Loucy (cell line): ENCODE data around the gene DNAH7.

Experiments used
- H2AFZ ChIP-seq: fragments of 200-600 bp; sonication (generic); 2 replicates; pipeline ENCODE4 v1.6.0; 2016; ENCODE audit warnings: antibody characterized with exemption, mild to moderate bottlenecking, low read length, moderate library complexity
- H3F3A ChIP-seq: fragments of 200-600 bp; 2 replicates; pipeline ENCODE4 v1.6.0; 2016; ENCODE audit warnings: antibody characterized with exemption, low read depth, mild to moderate bottlenecking
- H3K27me3 ChIP-seq: fragments of 200-600 bp; sonication (generic); 2 replicates; pipeline ENCODE4 v1.6.1; 2014; ENCODE audit warnings: low read length, mild to moderate bottlenecking; ENCODE audit not compliant: insufficient read depth, poor library complexity, severe bottlenecking
- H3K36me3 ChIP-seq: fragments of 200-600 bp; sonication (generic); 2 replicates; pipeline ENCODE4 v1.6.1; 2016; ENCODE audit warnings: low read length; ENCODE audit not compliant: insufficient read depth
- H3K4me1 ChIP-seq: fragments of 200-600 bp; sonication (generic); 2 replicates; pipeline ENCODE4 v1.5.1; 2014; ENCODE audit warnings: low read length, mild to moderate bottlenecking; ENCODE audit not compliant: insufficient read depth, poor library complexity, severe bottlenecking
- H3K4me2 ChIP-seq: fragments of 200-600 bp; sonication (generic); 2 replicates; pipeline ENCODE4 v1.6.0; 2014; ENCODE audit warnings: antibody characterized with exemption, low read length, low read depth, mild to moderate bottlenecking; ENCODE audit not compliant: poor library complexity, severe bottlenecking
- H3K4me3 ChIP-seq: fragments of 200-600 bp; sonication (generic); 2 replicates; pipeline ENCODE4 v1.5.1; 2014; ENCODE audit warnings: low read length, mild to moderate bottlenecking, mixed read lengths; ENCODE audit not compliant: poor library complexity, severe bottlenecking
- H3K79me2 ChIP-seq: fragments of 200-600 bp; sonication (generic); 2 replicates; pipeline ENCODE4 v1.6.1; 2014; ENCODE audit warnings: low read length; ENCODE audit not compliant: insufficient read depth
- H3K9ac ChIP-seq: fragments of 200-600 bp; sonication (generic); 2 replicates; pipeline ENCODE4 v1.6.0; 2014; ENCODE audit warnings: mild to moderate bottlenecking, low read depth, low read length, moderate library complexity; ENCODE audit not compliant: poor library complexity, severe bottlenecking
- H3K9me2 ChIP-seq: fragments of 200-600 bp; sonication (generic); replicated peaks from 2 replicates; pipeline ENCODE4 v1.6.1; 2016; ENCODE audit warnings: low read depth, low read length, mixed read lengths
- H3K9me3 ChIP-seq: fragments of 200-600 bp; sonication (generic); 2 replicates; pipeline ENCODE4 v1.6.1; 2014; ENCODE audit warnings: mild to moderate bottlenecking, antibody characterized with exemption, low read length, low read depth; ENCODE audit not compliant: insufficient read depth
- H4K20me1 ChIP-seq: fragments of 200-600 bp; sonication (generic); 2 replicates; pipeline ENCODE4 v1.6.0; 2014; ENCODE audit warnings: antibody characterized with exemption, low read length, mild to moderate bottlenecking; ENCODE audit not compliant: insufficient read depth, poor library complexity, severe bottlenecking
- CTCF ChIP-seq: fragments of 200-600 bp; sonication (generic); conservative IDR thresholded peaks from 2 replicates; pipeline ENCODE4 v1.5.1; 2014; ENCODE audit warnings: mild to moderate bottlenecking, antibody characterized with exemption, low read length
- EZH2phosphoT487 ChIP-seq: fragments of 200-600 bp; IDR thresholded peaks from 2 replicates; pipeline ENCODE4 v1.6.1; 2018; ENCODE audit warnings: antibody characterized with exemption, mild to moderate bottlenecking, moderate library complexity, borderline replicate concordance

The DNAH7 gene

GRCh38 chr2:195902857-195903256 lies 165.8 kb downstream of the DNAH7 start:
- H3K4me2 ChIP-seq, result no peak overlapping the region
- no peaks in the 10 kb centered on the region for H3K79me2 ChIP-seq
- H3K4me1 ChIP-seq, result no peaks in the 10 kb centered on the region
- TF ChIP-seq EZH2phosphoT487, result no peak
- no peaks in the 10 kb centered on the region for H3K9me2 ChIP-seq
- H3K9ac ChIP-seq, result no peak overlapping the region
- no peak overlapping the region for H2AFZ ChIP-seq
- H3K36me3 ChIP-seq, result no peaks in the 10 kb centered on the region
- H3K9me3 ChIP-seq, result no peaks in the 10 kb centered on the region
- no peak overlapping the region for H3K4me3 ChIP-seq
- no peaks in the 10 kb centered on the region for H3F3A ChIP-seq
- H3K27me3 ChIP-seq, result no peaks in the 10 kb centered on the region
- no peaks in the 10 kb centered on the region for H4K20me1 ChIP-seq

GRCh38 chr2:195899226-195899625 lies 169.4 kb downstream of the DNAH7 start:
- Histone ChIP-seq H3K9me2 (no peaks in the 10 kb centered on the region), H3K27me3 (no peaks in the 10 kb centered on the region), H4K20me1 (no peaks in the 10 kb centered on the region), H2AFZ (no peak overlapping the region), H3F3A (no peaks in the 10 kb centered on the region), H3K4me3 (no peak overlapping the region), H3K4me1 (no peaks in the 10 kb centered on the region), H3K36me3 (no peaks in the 10 kb centered on the region), H3K79me2 (no peaks in the 10 kb centered on the region), H3K4me2 (no peak overlapping the region), H3K9ac (no peak overlapping the region), H3K9me3 (no peaks in the 10 kb centered on the region)
- no peak for TF ChIP-seq EZH2phosphoT487
- TF ChIP-seq CTCF, result no peak

- Histone ChIP-seq H3K9me3 (no peaks in the 10 kb centered on the region), H3K27me3 (no peaks in the 10 kb centered on the region), H3K4me1 (no peaks in the 10 kb centered on the region), H4K20me1 (no peaks in the 10 kb centered on the region), H2AFZ (no peak overlapping the region), H3K79me2 (no peaks in the 10 kb centered on the region), H3K4me2 (no peak overlapping the region), H3K36me3 (no peaks in the 10 kb centered on the region), H3K9me2 (no peaks in the 10 kb centered on the region), H3K9ac (no peak overlapping the region), H3F3A (no peaks in the 10 kb centered on the region), H3K4me3 (no peak overlapping the region)
- TF ChIP-seq EZH2phosphoT487 (no peak), CTCF (no peak)
Measured at GRCh38 chr2:195898505-195899191, 170.0 kb downstream of the DNAH7 start.

- Histone ChIP-seq H3K4me2 (no peak overlapping the region), H3K27me3 (no peaks in the 10 kb centered on the region), H3K9me2 (no peaks in the 10 kb centered on the region), H3K36me3 (no peaks in the 10 kb centered on the region), H3K4me3 (no peak overlapping the region), H3K4me1 (peaks cover 7% of the 10 kb centered on the region), H3K9ac (no peak overlapping the region), H2AFZ (no peak overlapping the region), H3F3A (no peaks in the 10 kb centered on the region), H4K20me1 (no peaks in the 10 kb centered on the region), H3K9me3 (no peaks in the 10 kb centered on the region), H3K79me2 (no peaks in the 10 kb centered on the region)
- no peak for TF ChIP-seq CTCF
- no peak for TF ChIP-seq EZH2phosphoT487
Measured at GRCh38 chr2:195891081-195891480, 177.6 kb downstream of the DNAH7 start.
